Loucy (cell line): Measurements from ENCODE around the gene IL1RAPL2.

Experiments
- H2AFZ ChIP-seq: fragments of 200-600 bp; sonication (generic); 2 replicates; pipeline ENCODE4 v1.6.0; 2016; ENCODE audit warnings: antibody characterized with exemption, mild to moderate bottlenecking, low read length, moderate library complexity
- H3F3A ChIP-seq: fragments of 200-600 bp; 2 replicates; pipeline ENCODE4 v1.6.0; 2016; ENCODE audit warnings: antibody characterized with exemption, low read depth, mild to moderate bottlenecking
- H3K27me3 ChIP-seq: fragments of 200-600 bp; sonication (generic); 2 replicates; pipeline ENCODE4 v1.6.1; 2014; ENCODE audit warnings: low read length, mild to moderate bottlenecking; ENCODE audit not compliant: insufficient read depth, poor library complexity, severe bottlenecking
- H3K36me3 ChIP-seq: fragments of 200-600 bp; sonication (generic); 2 replicates; pipeline ENCODE4 v1.6.1; 2016; ENCODE audit warnings: low read length; ENCODE audit not compliant: insufficient read depth
- H3K4me1 ChIP-seq: fragments of 200-600 bp; sonication (generic); 2 replicates; pipeline ENCODE4 v1.5.1; 2014; ENCODE audit warnings: low read length, mild to moderate bottlenecking; ENCODE audit not compliant: insufficient read depth, poor library complexity, severe bottlenecking
- H3K4me2 ChIP-seq: fragments of 200-600 bp; sonication (generic); 2 replicates; pipeline ENCODE4 v1.6.0; 2014; ENCODE audit warnings: antibody characterized with exemption, low read length, low read depth, mild to moderate bottlenecking; ENCODE audit not compliant: poor library complexity, severe bottlenecking
- H3K4me3 ChIP-seq: fragments of 200-600 bp; sonication (generic); 2 replicates; pipeline ENCODE4 v1.5.1; 2014; ENCODE audit warnings: low read length, mild to moderate bottlenecking, mixed read lengths; ENCODE audit not compliant: poor library complexity, severe bottlenecking
- H3K79me2 ChIP-seq: fragments of 200-600 bp; sonication (generic); 2 replicates; pipeline ENCODE4 v1.6.1; 2014; ENCODE audit warnings: low read length; ENCODE audit not compliant: insufficient read depth
- H3K9ac ChIP-seq: fragments of 200-600 bp; sonication (generic); 2 replicates; pipeline ENCODE4 v1.6.0; 2014; ENCODE audit warnings: mild to moderate bottlenecking, low read depth, low read length, moderate library complexity; ENCODE audit not compliant: poor library complexity, severe bottlenecking
- H3K9me2 ChIP-seq: fragments of 200-600 bp; sonication (generic); replicated peaks from 2 replicates; pipeline ENCODE4 v1.6.1; 2016; ENCODE audit warnings: low read depth, low read length, mixed read lengths
- H3K9me3 ChIP-seq: fragments of 200-600 bp; sonication (generic); 2 replicates; pipeline ENCODE4 v1.6.1; 2014; ENCODE audit warnings: mild to moderate bottlenecking, antibody characterized with exemption, low read length, low read depth; ENCODE audit not compliant: insufficient read depth
- H4K20me1 ChIP-seq: fragments of 200-600 bp; sonication (generic); 2 replicates; pipeline ENCODE4 v1.6.0; 2014; ENCODE audit warnings: antibody characterized with exemption, low read length, mild to moderate bottlenecking; ENCODE audit not compliant: insufficient read depth, poor library complexity, severe bottlenecking
- CTCF ChIP-seq: fragments of 200-600 bp; sonication (generic); conservative IDR thresholded peaks from 2 replicates; pipeline ENCODE4 v1.5.1; 2014; ENCODE audit warnings: mild to moderate bottlenecking, antibody characterized with exemption, low read length
- EZH2phosphoT487 ChIP-seq: fragments of 200-600 bp; IDR thresholded peaks from 2 replicates; pipeline ENCODE4 v1.6.1; 2018; ENCODE audit warnings: antibody characterized with exemption, mild to moderate bottlenecking, moderate library complexity, borderline replicate concordance

Gene IL1RAPL2

GRCh38 chrX:105816517-105816916, 1250.5 kb downstream of the IL1RAPL2 start:
- TF ChIP-seq CTCF, result no peak
- no peak for TF ChIP-seq EZH2phosphoT487
- Histone ChIP-seq H3K9me3 (no peaks in the 10 kb centered on the region), H2AFZ (no peak overlapping the region), H3K9ac (no peak overlapping the region), H3K9me2 (no peaks in the 10 kb centered on the region), H3K79me2 (no peaks in the 10 kb centered on the region), H3K4me1 (no peaks in the 10 kb centered on the region), H3K36me3 (no peaks in the 10 kb centered on the region), H3K4me3 (no peak overlapping the region), H3K27me3 (no peaks in the 10 kb centered on the region), H3K4me2 (no peak overlapping the region), H4K20me1 (no peaks in the 10 kb centered on the region), H3F3A (no peaks in the 10 kb centered on the region)
